Measurements from ENCODE around the gene BABAM2.
A peak's percentile ranks its signal among the peaks of the same experiment; 100 is the strongest.

BABAM2 gene

DNA sequence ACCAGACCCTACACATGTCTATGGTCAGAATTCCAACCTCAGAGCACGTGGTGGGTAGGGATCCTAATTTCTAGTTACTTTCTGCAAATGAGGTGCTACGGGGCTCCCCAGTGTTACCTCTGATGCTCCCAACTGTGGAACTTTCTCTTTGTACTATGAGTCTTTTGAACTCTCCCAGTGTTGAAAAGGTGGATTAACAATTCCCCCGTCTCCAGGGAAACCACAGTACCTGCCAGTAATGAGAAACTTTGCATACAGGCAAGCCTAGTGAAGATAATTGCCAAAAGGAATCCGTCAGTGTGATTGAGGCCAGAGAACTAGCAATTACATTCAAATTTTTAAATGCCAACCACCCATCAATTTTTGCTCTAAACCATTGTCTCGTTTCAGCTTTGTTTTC lies 373.2 kb downstream of the BABAM2 start:
- H3K27me3 Mint-ChIP-seq: no peaks in the 10 kb centered on the region
- ATAC-seq (ENCODE audit: low read depth): no peak
- no peak for DNase-seq (ENCODE audit: low spot score in 2 of 2)
- no peak overlapping the region for H3K4me3 Mint-ChIP-seq
- no peak overlapping the region for H3K27ac Mint-ChIP-seq
- no peaks in the 10 kb centered on the region for H3K4me1 Mint-ChIP-seq
- H3K36me3 Mint-ChIP-seq: peaks cover 25% of the 10 kb centered on the region
- no peaks in the 10 kb centered on the region for H3K9me3 Mint-ChIP-seq

DNA sequence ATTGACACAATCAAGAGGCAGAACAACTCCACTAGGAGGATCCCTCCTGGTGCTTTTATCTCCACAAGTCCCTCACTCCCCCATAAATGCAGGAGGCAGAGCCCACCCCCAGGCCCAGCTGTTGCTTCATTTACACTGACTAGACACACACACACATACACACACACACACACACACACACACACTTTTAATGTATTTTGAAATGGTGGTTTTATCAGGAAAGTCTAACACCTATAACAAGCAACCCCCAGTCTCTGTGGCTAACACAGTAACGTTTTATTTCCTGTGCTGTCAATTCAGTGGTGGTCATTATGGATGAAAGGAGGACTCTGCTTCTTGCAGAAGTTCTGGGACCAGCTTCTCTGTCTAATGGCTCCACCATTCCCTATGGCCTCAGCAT lies 376.8 kb downstream of the BABAM2 start:
- ATAC-seq (ENCODE audit: low read depth): no peak
- Mint-ChIP-seq H3K4me3 (no peak overlapping the region), H3K9me3 (no peaks in the 10 kb centered on the region), H3K36me3 (peaks cover 27% of the 10 kb centered on the region), H3K4me1 (no peaks in the 10 kb centered on the region), H3K27ac (no peak overlapping the region), H3K27me3 (no peaks in the 10 kb centered on the region)
- DNase-seq (ENCODE audit: low spot score in 2 of 2): no peak

DNA sequence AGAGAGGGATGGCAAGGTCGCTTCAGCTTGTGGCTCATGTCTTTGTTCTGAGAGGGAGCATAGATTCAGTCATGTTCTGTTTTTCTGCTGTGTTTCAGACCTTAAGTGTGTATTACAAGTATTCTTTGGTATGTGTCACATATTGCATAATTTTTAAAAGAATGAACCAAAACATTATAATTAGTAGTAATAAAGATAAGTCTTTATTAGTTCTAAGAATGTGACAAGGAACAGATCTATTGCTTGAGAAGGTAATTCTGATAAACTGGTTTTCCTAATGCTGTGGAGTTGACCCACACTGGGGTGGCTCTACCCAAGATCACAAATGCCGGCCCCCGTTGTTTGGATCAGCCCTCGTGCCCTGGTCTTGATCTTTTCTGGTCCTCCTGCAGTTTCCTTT lies 377.9 kb downstream of the BABAM2 start:
- H3K27ac Mint-ChIP-seq: no peak overlapping the region
- no peaks in the 10 kb centered on the region for H3K9me3 Mint-ChIP-seq
- H3K4me1 Mint-ChIP-seq: no peaks in the 10 kb centered on the region
- H3K27me3 Mint-ChIP-seq: no peaks in the 10 kb centered on the region
- H3K4me3 Mint-ChIP-seq: no peak overlapping the region
- no peak for ATAC-seq (ENCODE audit: low read depth)
- DNase-seq (ENCODE audit: low spot score in 2 of 2): no peak
- H3K36me3 Mint-ChIP-seq: peaks cover 26% of the 10 kb centered on the region

DNA sequence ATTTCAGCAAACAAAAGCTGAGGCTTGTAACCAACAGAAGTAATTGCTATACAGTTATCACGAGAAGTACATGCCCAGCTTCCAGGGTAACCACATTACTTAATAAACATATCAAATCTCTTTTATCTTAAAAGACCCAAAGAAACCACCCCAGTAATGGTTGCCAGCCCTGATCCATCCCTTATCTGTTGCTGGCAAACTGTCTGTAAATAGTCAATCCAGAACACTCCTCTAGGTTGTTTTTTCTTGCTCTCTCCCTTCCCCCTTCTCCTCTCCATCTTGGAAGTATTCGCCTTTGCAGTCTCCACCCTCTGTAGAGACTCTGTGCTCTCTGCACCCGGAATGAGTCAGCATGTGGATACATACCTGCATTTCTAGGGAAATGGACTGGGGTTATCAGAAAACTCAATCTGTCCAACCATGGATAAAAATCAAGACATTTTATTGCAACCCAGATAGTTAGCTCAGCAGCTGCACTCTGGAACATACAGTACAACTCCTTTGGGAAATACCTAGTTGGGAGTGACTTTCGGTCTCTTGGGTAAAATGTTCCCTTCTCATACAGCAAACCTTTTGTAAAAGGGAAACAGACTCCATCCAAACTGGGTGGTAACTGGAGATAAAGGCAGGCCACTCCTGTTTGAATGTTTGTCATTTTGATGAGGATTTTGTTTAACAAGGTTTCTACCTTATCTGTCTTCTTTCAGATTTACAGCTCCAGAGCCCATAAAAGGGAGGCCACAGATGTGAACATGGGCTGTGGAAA lies 378.7 kb downstream of the BABAM2 start:
- ATAC-seq (ENCODE audit: low read depth) (no peak), DNase-seq (ENCODE audit: low spot score in 2 of 2) (no peak)
- H3K27ac Mint-ChIP-seq: no peak overlapping the region
- no peaks in the 10 kb centered on the region for H3K9me3 Mint-ChIP-seq
- H3K4me1 Mint-ChIP-seq: no peaks in the 10 kb centered on the region
- peaks cover 28% of the 10 kb centered on the region for H3K36me3 Mint-ChIP-seq
- H3K4me3 Mint-ChIP-seq: no peak overlapping the region
- H3K27me3 Mint-ChIP-seq: no peaks in the 10 kb centered on the region

DNA sequence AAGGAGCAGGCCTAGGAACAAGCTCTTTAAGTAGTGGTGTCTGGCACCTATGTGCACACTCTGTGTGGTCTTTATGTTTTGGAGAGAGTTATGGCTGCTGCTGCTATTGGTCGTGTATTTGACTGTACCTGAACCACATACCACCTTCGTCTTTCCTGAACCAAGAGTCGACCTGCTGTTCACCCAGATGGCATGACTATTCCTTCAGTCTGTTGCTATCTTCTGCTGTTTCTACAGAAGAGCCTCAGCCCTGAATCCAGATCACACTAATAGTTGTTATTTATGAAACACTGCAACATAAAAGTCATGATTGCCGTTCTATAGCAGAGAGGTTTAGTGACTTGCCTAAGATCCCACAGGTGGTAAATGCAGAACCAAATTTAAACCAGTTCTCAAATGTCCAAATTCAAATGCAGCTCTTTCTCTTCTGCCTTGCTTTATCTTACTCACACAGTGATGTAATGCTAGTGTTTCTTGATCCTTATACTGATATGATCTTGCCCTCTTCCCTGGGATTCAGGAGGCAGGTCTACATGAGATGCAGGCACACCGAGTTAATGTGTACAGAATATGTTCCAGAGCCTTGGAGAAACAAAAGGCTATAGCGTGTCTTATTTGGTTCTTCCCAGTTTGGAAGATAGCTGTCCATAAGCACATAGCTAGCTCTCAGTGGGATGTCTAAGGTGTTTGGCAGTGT lies 380.1 kb downstream of the BABAM2 start:
- ATAC-seq (ENCODE audit: low read depth): no peak

DNA sequence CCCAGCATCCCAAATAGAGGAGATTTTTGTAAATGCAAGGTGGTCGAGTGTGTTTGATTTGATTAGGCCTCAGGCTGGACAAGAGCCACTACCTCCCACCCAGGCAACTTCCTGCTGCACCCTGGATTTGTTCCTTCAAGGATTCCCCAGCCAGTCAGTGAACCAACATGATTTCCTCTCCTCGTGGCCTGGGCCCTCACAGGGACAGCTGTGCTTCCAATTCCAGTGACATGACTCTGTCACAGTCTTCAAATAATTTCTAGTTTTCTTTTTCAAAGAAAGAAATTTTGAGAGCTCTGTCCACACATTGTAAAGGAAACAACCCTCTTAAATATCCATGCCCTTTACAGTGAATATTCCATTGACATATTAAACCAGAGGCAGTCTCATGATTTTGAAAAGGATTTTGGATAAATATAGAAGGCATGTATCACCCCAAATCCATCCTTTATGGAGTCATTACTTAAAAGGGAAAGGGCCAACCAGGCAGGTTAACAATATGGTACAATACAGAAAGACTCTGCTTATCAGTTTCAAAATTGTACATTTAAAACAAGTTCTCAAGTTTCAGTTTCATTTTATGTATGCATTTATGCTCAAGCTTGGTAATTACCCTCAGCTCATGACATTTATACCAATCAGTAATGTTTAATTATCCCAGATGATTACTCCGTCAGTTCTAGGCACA lies 380.8 kb downstream of the BABAM2 start:
- Mint-ChIP-seq H3K4me1 (no peaks in the 10 kb centered on the region), H3K36me3 (peaks cover 18% of the 10 kb centered on the region), H3K9me3 (no peaks in the 10 kb centered on the region), H3K4me3 (no peak overlapping the region), H3K27ac (peak overlapping the region; percentile 8), H3K27me3 (no peaks in the 10 kb centered on the region)
- ATAC-seq (ENCODE audit: low read depth): no peak
- no peak for DNase-seq (ENCODE audit: low spot score in 2 of 2)

More for the DNA sequence above, 380.1 kb downstream of the BABAM2 start:
- H3K36me3 Mint-ChIP-seq: peaks cover 21% of the 10 kb centered on the region
- H3K27me3 Mint-ChIP-seq: no peaks in the 10 kb centered on the region
- H3K9me3 Mint-ChIP-seq: no peaks in the 10 kb centered on the region
- no peak overlapping the region for H3K27ac Mint-ChIP-seq
- DNase-seq (ENCODE audit: low spot score in 2 of 2): no peak
- no peak overlapping the region for H3K4me3 Mint-ChIP-seq
- H3K4me1 Mint-ChIP-seq: no peaks in the 10 kb centered on the region

DNA sequence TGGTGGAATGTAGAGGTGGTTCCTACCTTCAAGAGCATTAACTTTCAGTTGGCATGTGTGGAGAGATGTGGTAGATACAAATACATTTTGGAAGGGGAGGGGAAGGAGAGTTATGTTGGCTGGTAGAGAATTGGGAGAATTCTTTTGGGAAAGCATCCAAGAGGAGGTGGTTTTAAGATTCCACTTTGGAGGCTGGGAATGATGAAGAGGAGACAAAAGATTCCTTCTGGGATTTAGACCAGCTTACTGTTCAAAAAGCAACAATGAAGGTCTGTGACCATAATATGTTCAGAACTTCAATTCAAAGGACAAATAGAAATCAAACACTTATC lies 381.4 kb downstream of the BABAM2 start:
- Mint-ChIP-seq H3K27ac (peak overlapping the region; percentile 8), H3K36me3 (peaks cover 15% of the 10 kb centered on the region), H3K27me3 (no peaks in the 10 kb centered on the region), H3K9me3 (no peaks in the 10 kb centered on the region), H3K4me3 (no peak overlapping the region), H3K4me1 (no peaks in the 10 kb centered on the region)
- no peak for ATAC-seq (ENCODE audit: low read depth)
- DNase-seq (ENCODE audit: low spot score in 2 of 2): no peak

DNA sequence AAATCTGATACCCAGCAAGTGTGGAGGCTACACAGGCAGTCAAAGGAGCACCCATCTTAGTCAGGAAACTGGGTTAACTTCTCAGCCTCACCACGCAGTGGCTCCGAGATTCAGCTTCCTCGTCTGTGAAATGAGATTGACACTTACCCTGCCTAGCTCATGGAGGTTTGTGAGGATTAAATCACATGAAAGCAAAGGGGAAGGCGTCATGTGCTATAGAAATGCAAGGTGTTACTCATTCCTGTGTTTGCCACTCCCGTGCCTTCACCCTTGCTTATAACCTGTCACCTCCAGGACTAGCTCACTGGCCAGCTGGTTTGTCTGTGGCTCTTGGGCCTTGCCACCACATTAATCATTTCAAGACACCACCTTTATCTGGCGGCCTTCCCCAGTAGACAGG lies 383.2 kb downstream of the BABAM2 start:
- DNase-seq (ENCODE audit: low spot score in 2 of 2): no peak

DNA sequence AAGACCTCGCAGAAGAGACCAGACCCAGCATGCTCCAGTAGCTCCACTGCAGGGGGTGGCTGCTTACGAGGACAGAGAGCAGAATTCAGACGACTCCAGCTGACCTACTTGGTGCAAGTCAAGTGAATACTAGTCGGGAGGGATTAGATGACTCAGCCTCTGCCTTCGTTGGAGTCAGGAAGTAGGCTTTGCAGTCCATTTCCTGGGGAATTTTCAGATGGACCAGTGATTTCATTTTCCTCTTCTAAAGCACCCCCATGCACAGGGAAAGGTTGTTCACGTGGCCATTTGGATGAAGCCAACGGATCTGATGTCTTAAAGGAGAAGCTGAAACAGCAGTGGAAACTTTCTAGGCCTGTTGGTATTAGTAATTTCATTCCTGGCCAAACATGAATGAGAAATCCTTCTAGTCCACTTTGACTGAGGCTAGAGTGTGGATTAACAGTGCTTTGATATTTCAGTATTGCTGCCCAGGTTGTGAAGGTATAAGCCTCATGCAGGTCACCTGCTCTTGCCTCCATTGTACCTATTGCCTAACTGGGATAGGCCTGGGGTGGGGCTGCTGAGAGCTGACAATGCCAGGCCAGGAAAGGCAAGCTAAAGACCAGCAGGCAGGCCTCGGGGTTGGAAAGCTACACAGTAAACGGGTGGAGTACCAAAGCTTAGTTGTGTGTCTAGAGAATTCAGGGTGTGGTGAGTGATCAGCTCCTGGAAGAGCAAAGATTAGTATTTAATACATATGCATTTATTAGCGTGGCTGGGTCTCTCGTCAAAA lies 384.6 kb downstream of the BABAM2 start:
- no peak overlapping the region for H3K4me3 Mint-ChIP-seq
- no peaks in the 10 kb centered on the region for H3K4me1 Mint-ChIP-seq
- no peak overlapping the region for H3K27ac Mint-ChIP-seq

More for the DNA sequence above, 383.2 kb downstream of the BABAM2 start:
- H3K9me3 Mint-ChIP-seq: no peaks in the 10 kb centered on the region
- peaks cover 23% of the 10 kb centered on the region for H3K36me3 Mint-ChIP-seq
- no peaks in the 10 kb centered on the region for H3K4me1 Mint-ChIP-seq
- no peak overlapping the region for H3K4me3 Mint-ChIP-seq
- H3K27ac Mint-ChIP-seq: no peak overlapping the region
- ATAC-seq (ENCODE audit: low read depth): no peak
- H3K27me3 Mint-ChIP-seq: no peaks in the 10 kb centered on the region

DNA sequence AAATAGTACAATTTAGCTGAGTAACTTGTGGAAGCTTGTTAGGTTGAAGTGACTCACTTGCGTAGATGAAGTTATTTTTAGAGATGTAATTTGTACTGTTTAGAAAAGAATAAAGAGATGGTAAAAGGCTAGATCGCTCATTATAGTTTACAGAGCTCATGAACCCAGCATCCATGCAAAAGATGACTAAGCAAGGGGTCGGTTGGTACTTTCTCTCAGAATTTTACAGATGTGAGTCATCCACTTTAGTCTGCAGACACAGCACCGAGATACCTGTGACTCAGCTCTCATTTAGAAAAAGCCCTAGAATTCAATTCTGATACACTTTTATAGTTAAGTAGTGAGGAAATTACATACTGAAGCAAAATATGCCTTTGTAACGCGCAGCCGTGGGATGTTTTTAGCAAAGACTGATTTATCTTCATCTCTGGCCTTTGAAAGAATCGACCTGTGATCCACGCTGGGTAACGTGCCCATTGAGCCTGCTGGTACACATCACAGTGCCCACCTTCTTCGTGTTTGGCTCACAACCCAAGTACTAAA lies 385.6 kb downstream of the BABAM2 start:
- Mint-ChIP-seq H3K4me3 (no peak overlapping the region), H3K27me3 (no peaks in the 10 kb centered on the region), H3K4me1 (no peaks in the 10 kb centered on the region), H3K27ac (no peak overlapping the region), H3K9me3 (no peaks in the 10 kb centered on the region), H3K36me3 (peaks cover 19% of the 10 kb centered on the region)
- ATAC-seq (ENCODE audit: low read depth): no peak
- DNase-seq (ENCODE audit: low spot score in 2 of 2): no peak

More for the DNA sequence above, 384.6 kb downstream of the BABAM2 start:
- H3K36me3 Mint-ChIP-seq: peaks cover 24% of the 10 kb centered on the region
- no peak for DNase-seq (ENCODE audit: low spot score in 2 of 2)
- no peak for ATAC-seq (ENCODE audit: low read depth)
- no peaks in the 10 kb centered on the region for H3K9me3 Mint-ChIP-seq
- no peaks in the 10 kb centered on the region for H3K27me3 Mint-ChIP-seq

DNA sequence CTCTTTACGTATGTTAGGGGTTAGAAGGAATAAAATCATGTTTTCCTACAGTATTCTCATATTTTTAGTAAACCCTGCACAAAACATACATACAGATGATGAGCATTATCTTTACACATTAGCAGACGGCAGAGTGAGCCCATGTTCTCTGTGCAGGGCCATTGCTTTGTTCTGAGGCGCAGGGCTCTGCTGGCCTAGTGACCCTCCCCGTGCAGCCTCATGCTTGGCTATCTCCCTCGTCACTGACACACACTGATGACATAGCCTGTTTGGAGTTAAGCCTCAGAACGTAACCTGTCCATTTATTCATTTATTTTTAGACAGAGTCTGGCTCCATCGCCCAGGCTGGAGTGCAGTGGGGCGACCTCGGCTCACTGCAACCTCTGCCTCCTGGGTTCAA lies 386.3 kb downstream of the BABAM2 start:
- no peak overlapping the region for H3K4me3 Mint-ChIP-seq

DNA sequence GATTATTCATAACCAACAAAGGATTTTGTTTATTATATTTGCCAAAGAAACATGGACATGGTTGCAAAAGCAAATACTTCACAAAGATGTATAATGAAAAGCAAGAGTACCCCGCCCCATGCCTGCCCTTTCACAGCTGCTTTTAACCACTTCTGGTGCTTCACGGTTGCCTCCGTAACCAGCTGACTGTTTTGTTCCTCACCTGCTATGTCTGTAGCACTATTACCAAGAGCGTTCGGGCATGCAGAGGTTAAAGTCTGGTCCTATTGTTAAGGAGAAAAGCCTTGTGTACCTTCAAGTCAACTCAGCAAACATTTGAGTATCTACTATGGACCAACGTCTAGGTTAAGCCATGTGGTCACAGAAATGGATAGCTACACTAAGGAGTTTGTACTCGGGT lies 386.9 kb downstream of the BABAM2 start:
- no peaks in the 10 kb centered on the region for H3K27me3 Mint-ChIP-seq

More for the DNA sequence above, 386.3 kb downstream of the BABAM2 start:
- no peaks in the 10 kb centered on the region for H3K4me1 Mint-ChIP-seq
- ATAC-seq (ENCODE audit: low read depth) (no peak), DNase-seq (ENCODE audit: low spot score in 2 of 2) (no peak)
- peaks cover 17% of the 10 kb centered on the region for H3K36me3 Mint-ChIP-seq
- H3K9me3 Mint-ChIP-seq: no peaks in the 10 kb centered on the region
- H3K27ac Mint-ChIP-seq: no peak overlapping the region
- no peaks in the 10 kb centered on the region for H3K27me3 Mint-ChIP-seq

DNA sequence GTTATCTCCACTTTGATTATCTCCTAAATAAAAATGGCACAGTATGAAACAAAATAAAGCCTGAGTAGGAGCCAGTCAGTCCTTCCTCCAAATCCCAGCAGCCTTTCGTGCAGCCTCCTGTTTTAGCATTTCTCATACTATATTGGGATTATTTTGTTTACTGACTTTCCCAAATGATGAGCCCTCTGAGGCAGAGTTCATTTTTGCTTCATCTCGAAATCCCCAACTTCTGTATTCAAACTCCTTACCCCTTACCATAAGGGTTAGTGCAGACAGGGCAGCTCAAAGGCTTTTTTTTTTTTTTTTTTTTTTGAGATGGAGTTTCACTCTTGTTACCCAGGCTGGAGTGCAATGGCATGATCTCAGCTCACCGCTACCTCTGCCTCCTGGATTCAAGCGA lies 388.8 kb downstream of the BABAM2 start:
- Mint-ChIP-seq H3K27ac (no peak overlapping the region), H3K4me1 (no peaks in the 10 kb centered on the region), H3K9me3 (no peaks in the 10 kb centered on the region), H3K36me3 (peaks cover 13% of the 10 kb centered on the region), H3K27me3 (no peaks in the 10 kb centered on the region), H3K4me3 (no peak overlapping the region)
- no peak for ATAC-seq (ENCODE audit: low read depth)
- DNase-seq (ENCODE audit: low spot score in 2 of 2): no peak

More for the DNA sequence above, 386.9 kb downstream of the BABAM2 start:
- Mint-ChIP-seq H3K4me3 (no peak overlapping the region), H3K27ac (no peak overlapping the region), H3K36me3 (peaks cover 15% of the 10 kb centered on the region), H3K9me3 (no peaks in the 10 kb centered on the region), H3K4me1 (no peaks in the 10 kb centered on the region)
- ATAC-seq (ENCODE audit: low read depth) (no peak), DNase-seq (ENCODE audit: low spot score in 2 of 2) (no peak)

Measured in memory B cell (primary cell).